ENCODE measurements around the gene MRPS25.

Gene MRPS25

GRCh38 chr3:15015456-15015855 lies 49.7 kb downstream of the MRPS25 start:
- H3K36me3 ChIP-seq, result peaks cover 81% of the 10 kb centered on the region
- H3K4me3 ChIP-seq (ENCODE audit: low read depth in 1 of 2, low read length in 1 of 2), result no peak overlapping the region
- H3K4me1 ChIP-seq (ENCODE audit: control insufficient read depth in 1 of 2, insufficient read depth in 1 of 2, low read depth in 1 of 2, low read length in 1 of 2), result no peaks in the 10 kb centered on the region
- no peaks in the 10 kb centered on the region for H3K27me3 ChIP-seq
- no peak for TF ChIP-seq CTCF (IDR thresholded peaks at IDR 0.05)
- no peak overlapping the region for H3K27ac ChIP-seq
- H3K9me3 ChIP-seq, result no peaks in the 10 kb centered on the region

GRCh38 chr3:15014606-15015328 lies 50.3 kb downstream of the MRPS25 start:
- Histone ChIP-seq H3K4me3 (ENCODE audit: low read depth in 1 of 2, low read length in 1 of 2) (no peak overlapping the region), H3K4me1 (ENCODE audit: control insufficient read depth in 1 of 2, insufficient read depth in 1 of 2, low read depth in 1 of 2, low read length in 1 of 2) (no peaks in the 10 kb centered on the region), H3K27me3 (no peaks in the 10 kb centered on the region), H3K27ac (no peak overlapping the region), H3K36me3 (peaks cover 77% of the 10 kb centered on the region), H3K9me3 (no peaks in the 10 kb centered on the region)
- TF ChIP-seq CTCF (IDR thresholded peaks at IDR 0.05), result no peak

- Histone ChIP-seq H3K4me1 (ENCODE audit: control insufficient read depth in 1 of 2, insufficient read depth in 1 of 2, low read depth in 1 of 2, low read length in 1 of 2) (no peaks in the 10 kb centered on the region), H3K36me3 (peaks cover 79% of the 10 kb centered on the region), H3K4me3 (ENCODE audit: low read depth in 1 of 2, low read length in 1 of 2) (no peak overlapping the region), H3K27me3 (no peaks in the 10 kb centered on the region), H3K27ac (no peak overlapping the region), H3K9me3 (no peaks in the 10 kb centered on the region)
- no peak for TF ChIP-seq CTCF (IDR thresholded peaks at IDR 0.05)
Observed at GRCh38 chr3:15011174-15011573, 53.9 kb downstream of the MRPS25 start.

GRCh38 chr3:15010664-15011063 lies 54.5 kb downstream of the MRPS25 start:
- no peak for TF ChIP-seq CTCF (IDR thresholded peaks at IDR 0.05)
- Histone ChIP-seq H3K9me3 (no peaks in the 10 kb centered on the region), H3K27ac (no peak overlapping the region), H3K4me1 (ENCODE audit: control insufficient read depth in 1 of 2, insufficient read depth in 1 of 2, low read depth in 1 of 2, low read length in 1 of 2) (no peaks in the 10 kb centered on the region), H3K27me3 (no peaks in the 10 kb centered on the region), H3K4me3 (ENCODE audit: low read depth in 1 of 2, low read length in 1 of 2) (no peak overlapping the region), H3K36me3 (peaks cover 79% of the 10 kb centered on the region)

GRCh38 chr3:15009167-15009566 lies 55.9 kb downstream of the MRPS25 start:
- no peaks in the 10 kb centered on the region for H3K27me3 ChIP-seq
- H3K9me3 ChIP-seq, result no peaks in the 10 kb centered on the region
- peaks cover 70% of the 10 kb centered on the region for H3K36me3 ChIP-seq
- TF ChIP-seq CTCF (IDR thresholded peaks at IDR 0.05), result no peak
- H3K4me1 ChIP-seq (ENCODE audit: control insufficient read depth in 1 of 2, insufficient read depth in 1 of 2, low read depth in 1 of 2, low read length in 1 of 2), result no peaks in the 10 kb centered on the region
- H3K4me3 ChIP-seq (ENCODE audit: low read depth in 1 of 2, low read length in 1 of 2), result no peak overlapping the region
- H3K27ac ChIP-seq, result no peak overlapping the region

All from neutrophil (primary cell).